GM23338 (cell line): ENCODE measurements around the gene SNRPA1. TPM values are rescaled to one million over a fixed set of nuclear protein-coding genes. Genes with fewer than 3 reads are reported as not detected.

Source experiments
- ATAC-seq: fragments of 200-7000 bp; cut with Tn5 transposase; 3 replicates; pipeline ENCODE4 v1.9.1; 2020
- DNase-seq: peaks from one replicate; pipeline ENCODE4 v3.0.0-alpha.2; 2015; ENCODE audit warnings: low spot score
- H2AFZ ChIP-seq: fragments of 200-600 bp; sonication (generic); 2 replicates; pipeline ENCODE4 v1.8.0; 2016; ENCODE audit warnings: antibody characterized with exemption, mild to moderate bottlenecking, moderate library complexity
- H3F3A ChIP-seq: fragments of 200-600 bp; sonication (generic); replicated peaks from 2 replicates; pipeline ENCODE4 v1.8.0; 2017; ENCODE audit warnings: antibody characterized with exemption, mixed run types, low read depth
- H3K27ac ChIP-seq: fragments of 200-600 bp; sonication (generic); 2 replicates; pipeline ENCODE4 v1.6.1; 2016; ENCODE audit warnings: low read depth
- H3K27me3 ChIP-seq: fragments of 200-600 bp; sonication (generic); 2 replicates; pipeline ENCODE4 v1.8.0; 2016; ENCODE audit warnings: mild to moderate bottlenecking, mixed run types, moderate library complexity; ENCODE audit not compliant: insufficient read depth
- H3K36me3 ChIP-seq: fragments of 200-600 bp; sonication (generic); 2 replicates; pipeline ENCODE4 v1.8.0; 2016; ENCODE audit warnings: mild to moderate bottlenecking; ENCODE audit not compliant: insufficient read depth
- H3K4me1 ChIP-seq: fragments of 200-600 bp; sonication (generic); 2 replicates; pipeline ENCODE4 v1.8.0; 2016; ENCODE audit warnings: mild to moderate bottlenecking, moderate library complexity; ENCODE audit not compliant: insufficient read depth
- H3K4me2 ChIP-seq: fragments of 200-600 bp; sonication (generic); 2 replicates; pipeline ENCODE4 v1.7.1; 2017; ENCODE audit warnings: mixed run types
- H3K4me3 ChIP-seq: fragments of 200-600 bp; sonication (generic); 2 replicates; pipeline ENCODE4 v1.6.1; 2016; ENCODE audit warnings: mixed run types
- H3K79me2 ChIP-seq: fragments of 200-600 bp; sonication (generic); replicated peaks from 2 replicates; pipeline ENCODE4 v1.8.0; 2017; ENCODE audit warnings: mild to moderate bottlenecking; ENCODE audit not compliant: insufficient read depth
- H3K9me2 ChIP-seq: fragments of 200-600 bp; sonication (generic); 2 replicates; pipeline ENCODE4 v1.8.0; 2017; ENCODE audit not compliant: insufficient read depth
- H4K20me1 ChIP-seq: fragments of 200-600 bp; sonication (generic); replicated peaks from 2 replicates; pipeline ENCODE4 v1.8.0; 2017; ENCODE audit warnings: mild to moderate bottlenecking; ENCODE audit not compliant: insufficient read depth
- H3K27ac Mint-ChIP-seq: 2 replicates; pipeline ENCODE4 v1.8.0; 2020; ENCODE audit warnings: inconsistent platforms, mild to moderate bottlenecking, moderate library complexity, mixed read lengths
- H3K27me3 Mint-ChIP-seq: 3 replicates; pipeline ENCODE4 v1.8.0; 2022; ENCODE audit warnings: low read depth, mild to moderate bottlenecking, moderate library complexity, mixed read lengths, inconsistent platforms; ENCODE audit not compliant: insufficient read depth, poor library complexity
- H3K36me3 Mint-ChIP-seq: 3 replicates; pipeline ENCODE4 v1.8.0; 2021; ENCODE audit warnings: low read depth, mild to moderate bottlenecking, inconsistent platforms, moderate library complexity, mixed read lengths
- H3K4me1 Mint-ChIP-seq: 3 replicates; pipeline ENCODE4 v1.8.0; 2020; ENCODE audit warnings: mild to moderate bottlenecking, inconsistent platforms, mixed read lengths
- H3K4me3 Mint-ChIP-seq: 3 replicates; pipeline ENCODE4 v1.8.0; 2021; ENCODE audit warnings: moderate library complexity, mild to moderate bottlenecking, inconsistent platforms, mixed read lengths
- H3K9me3 Mint-ChIP-seq: 3 replicates; pipeline ENCODE4 v1.8.0; 2020; ENCODE audit warnings: moderate library complexity, mild to moderate bottlenecking, inconsistent platforms, mixed read lengths
- CREB1 ChIP-seq: fragments of 250-450 bp; sonication (Bioruptor Pico); IDR thresholded peaks from 2 replicates; pipeline ENCODE4 v1.5.0; 2020; ENCODE audit warnings: low read depth, mild to moderate bottlenecking, moderate library complexity
- EZH2 ChIP-seq: fragments of 200-600 bp; sonication (generic); IDR thresholded peaks from one replicate; pipeline ENCODE4 v1.8.0; 2017; ENCODE audit warnings: antibody characterized with exemption, mild to moderate bottlenecking, low read depth; ENCODE audit not compliant: unreplicated experiment
- EZH2phosphoT487 ChIP-seq: fragments of 200-600 bp; sonication (generic); IDR thresholded peaks from one replicate; pipeline ENCODE4 v1.8.1; 2018; ENCODE audit warnings: antibody characterized with exemption; ENCODE audit not compliant: unreplicated experiment
- JUNB ChIP-seq: IDR thresholded peaks from one replicate; pipeline ENCODE4 v1.6.1; 2016; ENCODE audit warnings: antibody characterized with exemption; ENCODE audit not compliant: unreplicated experiment
- NANOG ChIP-seq: IDR thresholded peaks from 2 replicates; pipeline ENCODE4 v1.6.1; 2016; ENCODE audit warnings: antibody characterized with exemption, borderline replicate concordance
- POLR2AphosphoS5 ChIP-seq: IDR thresholded peaks from 2 replicates; pipeline ENCODE4 v1.6.1; 2016; ENCODE audit warnings: antibody characterized with exemption, low read depth
- STAT1 ChIP-seq: IDR thresholded peaks from one replicate; pipeline ENCODE4 v1.6.1; 2016; ENCODE audit warnings: antibody characterized with exemption; ENCODE audit not compliant: unreplicated experiment
- ZNF114 ChIP-seq: fragments of 250-450 bp; sonication (Bioruptor Pico); IDR thresholded peaks from 2 replicates; pipeline ENCODE4 v1.5.0; 2020; ENCODE audit warnings: mild to moderate bottlenecking, moderate library complexity
- ZNF331 ChIP-seq: fragments of 250-450 bp; sonication (Bioruptor Pico); IDR thresholded peaks from 2 replicates; pipeline ENCODE4 v1.5.0; 2020; ENCODE audit warnings: low read depth, mild to moderate bottlenecking, moderate library complexity
- polyA plus RNA-seq: library from polyadenylated mRNA; unstranded; fragments of >200 nt; fragmentation: Nextera tagmentation; extraction: Ambion mirVana; gene quantifications from 2 replicates; pipeline ENCODE4 v1.2.1, GENCODE V29; 2016
- total RNA-seq: library from RNA; depleted of rRNA; stranded (reverse); fragments of >200 nt; shearing (Covaris generic); gene quantifications from 2 replicates; pipeline ENCODE4 v1.2.3, GENCODE V29; 2014
- TF ChIP-seq, protein P1 (sequence below): fragments of 250-450 bp; sonication (Bioruptor Pico); IDR thresholded peaks from 2 replicates; pipeline ENCODE4 v1.5.0; 2020; ENCODE audit warnings: mild to moderate bottlenecking, moderate library complexity
- TF ChIP-seq, protein P2 (sequence below), 2 experiments: fragments of 200-600 bp in 1 of 2; sonication (generic) in 1 of 2; conservative IDR thresholded peaks; 2 replicates each; pipeline versions ENCODE4 v1.5.1 to v1.6.1; 2016 to 2017; ENCODE audit warnings: antibody characterized with exemption in 2 of 2, low read depth in 2 of 2, mild to moderate bottlenecking in 2 of 2, moderate library complexity in 1 of 2
- TF ChIP-seq, protein P3 (sequence below): IDR thresholded peaks from 2 replicates; pipeline ENCODE4 v1.6.1; 2016; ENCODE audit warnings: antibody characterized with exemption
- TF ChIP-seq, protein P4 (sequence below): IDR thresholded peaks from one replicate; pipeline ENCODE4 v1.6.1; 2018; ENCODE audit warnings: antibody characterized with exemption; ENCODE audit not compliant: unreplicated experiment

Gene SNRPA1
- total and polyA plus RNA-seq, 2 experiments from 2014 or later: 170 to 361 TPM

DNA sequence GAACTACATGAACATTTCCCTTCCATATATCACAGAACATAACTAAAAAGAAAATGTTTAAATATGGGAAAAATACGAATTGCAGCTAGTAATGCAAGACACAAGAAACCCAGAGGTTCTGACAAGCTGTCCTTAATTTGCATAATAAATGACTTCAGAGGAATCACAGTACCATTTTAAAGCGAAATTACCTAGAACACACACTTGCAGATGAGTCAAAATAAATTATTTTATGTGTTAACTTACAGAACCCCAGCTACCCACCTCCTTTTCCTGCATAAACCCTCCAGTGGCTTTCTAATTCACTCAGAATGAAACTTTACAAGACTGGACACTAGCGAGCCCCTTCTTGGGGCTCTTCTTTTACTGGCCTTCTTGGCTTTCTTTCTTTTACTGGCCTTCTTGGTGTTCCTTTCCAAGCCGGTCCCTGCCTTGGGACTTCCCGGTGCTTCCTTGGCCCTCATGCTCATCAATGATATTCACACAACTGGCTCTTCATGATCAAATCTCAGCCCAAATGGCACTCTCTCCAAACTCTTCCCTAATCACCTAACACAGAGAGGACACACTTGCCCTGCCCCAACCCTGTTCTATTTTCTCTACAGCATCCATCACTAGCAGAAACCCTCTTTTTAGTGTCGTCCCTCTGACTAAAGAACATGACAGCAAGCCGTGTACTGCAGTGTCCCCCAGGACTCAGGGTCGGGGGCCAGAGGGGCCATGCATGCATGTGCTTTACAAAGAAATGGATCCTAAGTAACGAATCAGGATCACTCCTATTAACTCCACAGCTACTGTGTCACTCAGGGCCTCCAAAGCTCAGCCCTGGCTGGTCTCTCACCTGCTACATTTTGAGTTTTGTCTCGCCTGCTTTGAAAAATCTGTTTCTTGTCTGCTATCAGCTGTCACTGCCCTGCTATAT is 48.0 kb downstream of the SNRPA1 start:
- no peaks in the 10 kb centered on the region; the same call in none of the 2 replicates for H3K36me3 ChIP-seq
- H3K4me3 ChIP-seq: no peak overlapping the region
- ATAC-seq (no peak), DNase-seq (no peak)
- no peaks in the 10 kb centered on the region for H3F3A ChIP-seq
- Mint-ChIP-seq H3K36me3 (peaks cover 11% of the 10 kb centered on the region; the same call in 2 of the 3 replicates), H3K4me3 (no peak overlapping the region; the same call in 2 of the 3 replicates), H3K9me3 (no peaks in the 10 kb centered on the region), H3K4me1 (peaks cover 69% of the 10 kb centered on the region), H3K27me3 (peaks cover 3% of the 10 kb centered on the region), H3K27ac (no peak overlapping the region)
- no peaks in the 10 kb centered on the region for H3K27me3 ChIP-seq
- H4K20me1 ChIP-seq: peaks cover 61% of the 10 kb centered on the region
- TF ChIP-seq STAT1: no peak
- no peak for TF ChIP-seq EZH2phosphoT487
- no peak for TF ChIP-seq POLR2AphosphoS5
- no peak for TF ChIP-seq NANOG
- TF ChIP-seq, protein P1, sequence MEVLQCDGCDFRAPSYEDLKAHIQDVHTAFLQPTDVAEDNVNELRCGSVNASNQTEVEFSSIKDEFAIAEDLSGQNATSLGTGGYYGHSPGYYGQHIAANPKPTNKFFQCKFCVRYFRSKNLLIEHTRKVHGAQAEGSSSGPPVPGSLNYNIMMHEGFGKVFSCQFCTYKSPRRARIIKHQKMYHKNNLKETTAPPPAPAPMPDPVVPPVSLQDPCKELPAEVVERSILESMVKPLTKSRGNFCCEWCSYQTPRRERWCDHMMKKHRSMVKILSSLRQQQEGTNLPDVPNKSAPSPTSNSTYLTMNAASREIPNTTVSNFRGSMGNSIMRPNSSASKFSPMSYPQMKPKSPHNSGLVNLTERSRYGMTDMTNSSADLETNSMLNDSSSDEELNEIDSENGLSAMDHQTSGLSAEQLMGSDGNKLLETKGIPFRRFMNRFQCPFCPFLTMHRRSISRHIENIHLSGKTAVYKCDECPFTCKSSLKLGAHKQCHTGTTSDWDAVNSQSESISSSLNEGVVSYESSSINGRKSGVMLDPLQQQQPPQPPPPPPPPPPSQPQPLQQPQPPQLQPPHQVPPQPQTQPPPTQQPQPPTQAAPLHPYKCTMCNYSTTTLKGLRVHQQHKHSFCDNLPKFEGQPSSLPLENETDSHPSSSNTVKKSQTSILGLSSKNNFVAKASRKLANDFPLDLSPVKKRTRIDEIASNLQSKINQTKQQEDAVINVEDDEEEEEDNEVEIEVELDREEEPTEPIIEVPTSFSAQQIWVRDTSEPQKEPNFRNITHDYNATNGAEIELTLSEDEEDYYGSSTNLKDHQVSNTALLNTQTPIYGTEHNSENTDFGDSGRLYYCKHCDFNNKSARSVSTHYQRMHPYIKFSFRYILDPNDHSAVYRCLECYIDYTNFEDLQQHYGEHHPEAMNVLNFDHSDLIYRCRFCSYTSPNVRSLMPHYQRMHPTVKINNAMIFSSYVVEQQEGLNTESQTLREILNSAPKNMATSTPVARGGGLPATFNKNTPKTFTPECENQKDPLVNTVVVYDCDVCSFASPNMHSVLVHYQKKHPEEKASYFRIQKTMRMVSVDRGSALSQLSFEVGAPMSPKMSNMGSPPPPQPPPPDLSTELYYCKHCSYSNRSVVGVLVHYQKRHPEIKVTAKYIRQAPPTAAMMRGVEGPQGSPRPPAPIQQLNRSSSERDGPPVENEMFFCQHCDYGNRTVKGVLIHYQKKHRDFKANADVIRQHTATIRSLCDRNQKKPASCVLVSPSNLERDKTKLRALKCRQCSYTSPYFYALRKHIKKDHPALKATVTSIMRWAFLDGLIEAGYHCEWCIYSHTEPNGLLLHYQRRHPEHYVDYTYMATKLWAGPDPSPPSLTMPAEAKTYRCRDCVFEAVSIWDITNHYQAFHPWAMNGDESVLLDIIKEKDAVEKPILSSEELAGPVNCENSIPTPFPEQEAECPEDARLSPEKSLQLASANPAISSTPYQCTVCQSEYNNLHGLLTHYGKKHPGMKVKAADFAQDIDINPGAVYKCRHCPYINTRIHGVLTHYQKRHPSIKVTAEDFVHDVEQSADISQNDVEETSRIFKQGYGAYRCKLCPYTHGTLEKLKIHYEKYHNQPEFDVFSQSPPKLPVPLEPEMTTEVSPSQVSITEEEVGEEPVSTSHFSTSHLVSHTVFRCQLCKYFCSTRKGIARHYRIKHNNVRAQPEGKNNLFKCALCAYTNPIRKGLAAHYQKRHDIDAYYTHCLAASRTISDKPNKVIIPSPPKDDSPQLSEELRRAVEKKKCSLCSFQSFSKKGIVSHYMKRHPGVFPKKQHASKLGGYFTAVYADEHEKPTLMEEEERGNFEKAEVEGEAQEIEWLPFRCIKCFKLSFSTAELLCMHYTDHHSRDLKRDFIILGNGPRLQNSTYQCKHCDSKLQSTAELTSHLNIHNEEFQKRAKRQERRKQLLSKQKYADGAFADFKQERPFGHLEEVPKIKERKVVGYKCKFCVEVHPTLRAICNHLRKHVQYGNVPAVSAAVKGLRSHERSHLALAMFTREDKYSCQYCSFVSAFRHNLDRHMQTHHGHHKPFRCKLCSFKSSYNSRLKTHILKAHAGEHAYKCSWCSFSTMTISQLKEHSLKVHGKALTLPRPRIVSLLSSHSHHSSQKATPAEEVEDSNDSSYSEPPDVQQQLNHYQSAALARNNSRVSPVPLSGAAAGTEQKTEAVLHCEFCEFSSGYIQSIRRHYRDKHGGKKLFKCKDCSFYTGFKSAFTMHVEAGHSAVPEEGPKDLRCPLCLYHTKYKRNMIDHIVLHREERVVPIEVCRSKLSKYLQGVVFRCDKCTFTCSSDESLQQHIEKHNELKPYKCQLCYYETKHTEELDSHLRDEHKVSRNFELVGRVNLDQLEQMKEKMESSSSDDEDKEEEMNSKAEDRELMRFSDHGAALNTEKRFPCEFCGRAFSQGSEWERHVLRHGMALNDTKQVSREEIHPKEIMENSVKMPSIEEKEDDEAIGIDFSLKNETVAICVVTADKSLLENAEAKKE: no peak
- no peak for TF ChIP-seq EZH2
- no peak for TF ChIP-seq JUNB
- no peak for TF ChIP-seq CREB1 (CRISPR knock-in tag)
- TF ChIP-seq, protein P2, sequence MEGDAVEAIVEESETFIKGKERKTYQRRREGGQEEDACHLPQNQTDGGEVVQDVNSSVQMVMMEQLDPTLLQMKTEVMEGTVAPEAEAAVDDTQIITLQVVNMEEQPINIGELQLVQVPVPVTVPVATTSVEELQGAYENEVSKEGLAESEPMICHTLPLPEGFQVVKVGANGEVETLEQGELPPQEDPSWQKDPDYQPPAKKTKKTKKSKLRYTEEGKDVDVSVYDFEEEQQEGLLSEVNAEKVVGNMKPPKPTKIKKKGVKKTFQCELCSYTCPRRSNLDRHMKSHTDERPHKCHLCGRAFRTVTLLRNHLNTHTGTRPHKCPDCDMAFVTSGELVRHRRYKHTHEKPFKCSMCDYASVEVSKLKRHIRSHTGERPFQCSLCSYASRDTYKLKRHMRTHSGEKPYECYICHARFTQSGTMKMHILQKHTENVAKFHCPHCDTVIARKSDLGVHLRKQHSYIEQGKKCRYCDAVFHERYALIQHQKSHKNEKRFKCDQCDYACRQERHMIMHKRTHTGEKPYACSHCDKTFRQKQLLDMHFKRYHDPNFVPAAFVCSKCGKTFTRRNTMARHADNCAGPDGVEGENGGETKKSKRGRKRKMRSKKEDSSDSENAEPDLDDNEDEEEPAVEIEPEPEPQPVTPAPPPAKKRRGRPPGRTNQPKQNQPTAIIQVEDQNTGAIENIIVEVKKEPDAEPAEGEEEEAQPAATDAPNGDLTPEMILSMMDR (conservative IDR thresholded peaks at IDR 0.05; ENCODE audit: low read depth in 2 of 2): no peak
- no peak for TF ChIP-seq ZNF114 (CRISPR knock-in tag)
- TF ChIP-seq, protein P3, sequence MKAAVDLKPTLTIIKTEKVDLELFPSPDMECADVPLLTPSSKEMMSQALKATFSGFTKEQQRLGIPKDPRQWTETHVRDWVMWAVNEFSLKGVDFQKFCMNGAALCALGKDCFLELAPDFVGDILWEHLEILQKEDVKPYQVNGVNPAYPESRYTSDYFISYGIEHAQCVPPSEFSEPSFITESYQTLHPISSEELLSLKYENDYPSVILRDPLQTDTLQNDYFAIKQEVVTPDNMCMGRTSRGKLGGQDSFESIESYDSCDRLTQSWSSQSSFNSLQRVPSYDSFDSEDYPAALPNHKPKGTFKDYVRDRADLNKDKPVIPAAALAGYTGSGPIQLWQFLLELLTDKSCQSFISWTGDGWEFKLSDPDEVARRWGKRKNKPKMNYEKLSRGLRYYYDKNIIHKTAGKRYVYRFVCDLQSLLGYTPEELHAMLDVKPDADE: no peak
- TF ChIP-seq, protein P4, sequence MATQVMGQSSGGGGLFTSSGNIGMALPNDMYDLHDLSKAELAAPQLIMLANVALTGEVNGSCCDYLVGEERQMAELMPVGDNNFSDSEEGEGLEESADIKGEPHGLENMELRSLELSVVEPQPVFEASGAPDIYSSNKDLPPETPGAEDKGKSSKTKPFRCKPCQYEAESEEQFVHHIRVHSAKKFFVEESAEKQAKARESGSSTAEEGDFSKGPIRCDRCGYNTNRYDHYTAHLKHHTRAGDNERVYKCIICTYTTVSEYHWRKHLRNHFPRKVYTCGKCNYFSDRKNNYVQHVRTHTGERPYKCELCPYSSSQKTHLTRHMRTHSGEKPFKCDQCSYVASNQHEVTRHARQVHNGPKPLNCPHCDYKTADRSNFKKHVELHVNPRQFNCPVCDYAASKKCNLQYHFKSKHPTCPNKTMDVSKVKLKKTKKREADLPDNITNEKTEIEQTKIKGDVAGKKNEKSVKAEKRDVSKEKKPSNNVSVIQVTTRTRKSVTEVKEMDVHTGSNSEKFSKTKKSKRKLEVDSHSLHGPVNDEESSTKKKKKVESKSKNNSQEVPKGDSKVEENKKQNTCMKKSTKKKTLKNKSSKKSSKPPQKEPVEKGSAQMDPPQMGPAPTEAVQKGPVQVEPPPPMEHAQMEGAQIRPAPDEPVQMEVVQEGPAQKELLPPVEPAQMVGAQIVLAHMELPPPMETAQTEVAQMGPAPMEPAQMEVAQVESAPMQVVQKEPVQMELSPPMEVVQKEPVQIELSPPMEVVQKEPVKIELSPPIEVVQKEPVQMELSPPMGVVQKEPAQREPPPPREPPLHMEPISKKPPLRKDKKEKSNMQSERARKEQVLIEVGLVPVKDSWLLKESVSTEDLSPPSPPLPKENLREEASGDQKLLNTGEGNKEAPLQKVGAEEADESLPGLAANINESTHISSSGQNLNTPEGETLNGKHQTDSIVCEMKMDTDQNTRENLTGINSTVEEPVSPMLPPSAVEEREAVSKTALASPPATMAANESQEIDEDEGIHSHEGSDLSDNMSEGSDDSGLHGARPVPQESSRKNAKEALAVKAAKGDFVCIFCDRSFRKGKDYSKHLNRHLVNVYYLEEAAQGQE: no peak
- no peak for TF ChIP-seq ZNF331 (CRISPR knock-in tag)
- no peak overlapping the region for H2AFZ ChIP-seq
- 0 out of 2 replicates have a peak overlapping the region, but pooled peaks have one; percentile 53 for H3K4me2 ChIP-seq
- no peaks in the 10 kb centered on the region for H3K9me2 ChIP-seq
- H3K4me1 ChIP-seq: peaks cover 55% of the 10 kb centered on the region
- H3K79me2 ChIP-seq: peaks cover 88% of the 10 kb centered on the region
- H3K27ac ChIP-seq: no peak overlapping the region
